IMR-90 (cell line): Measurements from ENCODE around the gene HIF1A. TPM values are rescaled to one million over a fixed set of nuclear protein-coding genes. Genes with fewer than 3 reads are reported as not detected.

Experiments
- ATAC-seq: fragments of 200-7000 bp; cut with Tn5 transposase; 2 replicates; pipeline ENCODE4 v1.9.1; 2020; ENCODE audit warnings: low read depth, mild to moderate bottlenecking, moderate library complexity
- BruUV-seq: library from RNA; stranded (reverse); fragments of 400-500 nt; replicated peaks from 2 replicates; lab custom pipeline; 2021; lab: Mats Ljungman, UMichigan
- CTCF ChIA-PET: fragments of 300-600 bp; formaldehyde crosslinking; extraction: SDS; loops from one replicate; lab custom pipeline; 2021; ENCODE audit warnings: antibody characterized with exemption; lab: Yijun Ruan, JAX
- POLR2A ChIA-PET: fragments of 300-600 bp; sonication (Branson Sonifier 250); formaldehyde crosslinking; loops from one replicate; lab custom pipeline; 2022; ENCODE audit warnings: antibody characterized with exemption; ENCODE audit not compliant: unreplicated experiment; lab: Charles Lee
- DNase-seq: peaks from one replicate; pipeline ENCODE4 v3.0.0; 2013
- H2AFZ ChIP-seq: replicated peaks from 2 replicates; pipeline ENCODE3; 2013; ENCODE audit warnings: low read length, mild to moderate bottlenecking; ENCODE audit not compliant: poor library complexity
- H2AK5ac ChIP-seq: 2 replicates; pipeline ENCODE4 v1.6.1; 2013; ENCODE audit warnings: low read depth, low read length, inconsistent platforms
- H2AK9ac ChIP-seq: replicated peaks from 2 replicates; pipeline ENCODE3; 2013; ENCODE audit warnings: mild to moderate bottlenecking, low read depth, low read length, moderate library complexity; ENCODE audit not compliant: poor library complexity
- H2BK120ac ChIP-seq: 2 replicates; pipeline ENCODE4 v1.6.1; 2013; ENCODE audit warnings: low read depth, low read length, inconsistent platforms
- H2BK15ac ChIP-seq: 3 replicates; pipeline ENCODE4 v1.6.1; 2013; ENCODE audit warnings: low read depth, low read length, inconsistent platforms
- H2BK20ac ChIP-seq: 2 replicates; pipeline ENCODE4 v1.6.1; 2013; ENCODE audit warnings: low read depth, mild to moderate bottlenecking, inconsistent platforms, low read length, moderate library complexity
- H2BK5ac ChIP-seq: 2 replicates; pipeline ENCODE4 v1.6.1; 2013; ENCODE audit warnings: mild to moderate bottlenecking, low read depth, low read length, inconsistent platforms; ENCODE audit not compliant: poor library complexity, severe bottlenecking
- H3K14ac ChIP-seq: replicated peaks from 2 replicates; pipeline ENCODE4 v1.6.1; 2013; ENCODE audit warnings: low read depth, low read length, inconsistent platforms
- H3K18ac ChIP-seq: 2 replicates; pipeline ENCODE4 v1.6.1; 2013; ENCODE audit warnings: low read depth, low read length, control low read depth
- H3K23ac ChIP-seq: 2 replicates; pipeline ENCODE4 v1.6.1; 2013; ENCODE audit warnings: low read depth, low read length, inconsistent platforms
- H3K27ac ChIP-seq: 2 replicates; pipeline ENCODE4 v1.5.1; 2013; ENCODE audit warnings: mild to moderate bottlenecking, control low read depth, low read length; ENCODE audit not compliant: insufficient read depth
- H3K27me3 ChIP-seq: 2 replicates; pipeline ENCODE4 v1.6.1; 2013; ENCODE audit warnings: low read length; ENCODE audit not compliant: control insufficient read depth, insufficient read depth
- H3K36me3 ChIP-seq: 2 replicates; pipeline ENCODE4 v1.6.1; 2013; ENCODE audit warnings: low read length, mixed read lengths; ENCODE audit not compliant: control insufficient read depth, insufficient read depth
- H3K4ac ChIP-seq: 2 replicates; pipeline ENCODE4 v1.6.1; 2013; ENCODE audit warnings: low read depth, low read length, inconsistent platforms
- H3K4me1 ChIP-seq: 2 replicates; pipeline ENCODE4 v1.6.1; 2013; ENCODE audit warnings: low read length, mixed read lengths; ENCODE audit not compliant: control insufficient read depth, insufficient read depth
- H3K4me2 ChIP-seq: 2 replicates; pipeline ENCODE4 v1.6.1; 2013; ENCODE audit warnings: low read depth, mild to moderate bottlenecking, control low read depth, low read length, moderate library complexity
- H3K4me3 ChIP-seq: 2 replicates; pipeline ENCODE4 v1.5.1; 2013; ENCODE audit warnings: low read depth, mild to moderate bottlenecking, control low read depth, low read length, moderate library complexity; ENCODE audit not compliant: insufficient read depth
- H3K56ac ChIP-seq: 2 replicates; pipeline ENCODE4 v1.6.1; 2013; ENCODE audit warnings: low read length, inconsistent platforms; ENCODE audit not compliant: insufficient read depth; ENCODE audit errors: extremely low read depth
- H3K79me1 ChIP-seq, 2 experiments: 2 replicates each; pipeline ENCODE4 v1.6.1; 2013; ENCODE audit warnings: low read length in 2 of 2, inconsistent platforms in 1 of 2, low read depth in 1 of 2
- H3K9ac ChIP-seq: 2 replicates; pipeline ENCODE4 v1.6.1; 2013; ENCODE audit warnings: low read depth, low read length, control low read depth
- H3K9me1 ChIP-seq: 2 replicates; pipeline ENCODE4 v1.6.1; 2013; ENCODE audit warnings: low read length, inconsistent platforms; ENCODE audit not compliant: insufficient read depth
- H3K9me3 ChIP-seq: 2 replicates; pipeline ENCODE4 v1.6.1; 2013; ENCODE audit warnings: low read length; ENCODE audit not compliant: control insufficient read depth, insufficient read depth
- H4K20me1 ChIP-seq: 2 replicates; pipeline ENCODE4 v1.6.1; 2013; ENCODE audit warnings: low read length, inconsistent platforms; ENCODE audit not compliant: insufficient read depth
- H4K5ac ChIP-seq: 2 replicates; pipeline ENCODE4 v1.6.1; 2013; ENCODE audit warnings: mild to moderate bottlenecking, low read depth, low read length, control low read depth
- H4K8ac ChIP-seq, 2 experiments: 2 replicates each; pipeline ENCODE4 v1.6.1; 2013; ENCODE audit warnings: low read depth in 2 of 2, low read length in 2 of 2, control low read depth in 1 of 2, inconsistent platforms in 1 of 2
- H4K91ac ChIP-seq: 2 replicates; pipeline ENCODE4 v1.6.1; 2013; ENCODE audit warnings: low read depth, low read length, inconsistent platforms; ENCODE audit not compliant: insufficient read depth
- BHLHE40 ChIP-seq: fragments of 150-350 bp; IDR thresholded peaks from 2 replicates; pipeline ENCODE4 v1.6.1; 2016; ENCODE audit warnings: mild to moderate bottlenecking, low read depth, low read length
- CEBPB ChIP-seq: IDR thresholded peaks from 2 replicates; pipeline ENCODE4 v1.6.1; 2012; ENCODE audit warnings: low read depth, low read length, improper control_type of control experiment
- CHD1 ChIP-seq: IDR thresholded peaks from 2 replicates; pipeline ENCODE4 v1.6.1; 2012; ENCODE audit warnings: low read depth, low read length, improper control_type of control experiment
- ELK1 ChIP-seq: fragments of 150-350 bp; IDR thresholded peaks from 2 replicates; pipeline ENCODE4 v1.6.1; 2016; ENCODE audit warnings: low read depth, mild to moderate bottlenecking, low read length, moderate library complexity, borderline replicate concordance
- FOS ChIP-seq: fragments of 150-350 bp; IDR thresholded peaks from 2 replicates; pipeline ENCODE4 v1.6.1; 2016; ENCODE audit warnings: low read depth, low read length
- MAFK ChIP-seq: IDR thresholded peaks from 2 replicates; pipeline ENCODE4 v1.6.1; 2012; ENCODE audit warnings: low read depth, low read length, improper control_type of control experiment
- MAZ ChIP-seq: IDR thresholded peaks from 2 replicates; pipeline ENCODE4 v1.6.1; 2012; ENCODE audit warnings: low read depth, mild to moderate bottlenecking, low read length, improper control_type of control experiment, moderate library complexity, borderline replicate concordance
- MXI1 ChIP-seq: IDR thresholded peaks from 2 replicates; pipeline ENCODE4 v1.6.1; 2012; ENCODE audit warnings: low read depth, mild to moderate bottlenecking, low read length, moderate library complexity, borderline replicate concordance
- NFE2L2 ChIP-seq: fragments of 150-350 bp; IDR thresholded peaks from 2 replicates; pipeline ENCODE4 v1.6.1; 2016; ENCODE audit warnings: low read depth, mild to moderate bottlenecking, low read length
- POLR2A ChIP-seq: IDR thresholded peaks from 2 replicates; pipeline ENCODE4 v1.6.1; 2012; ENCODE audit warnings: mild to moderate bottlenecking, low read depth, low read length
- RAD21 ChIP-seq: IDR thresholded peaks from 2 replicates; pipeline ENCODE4 v1.6.1; 2012; ENCODE audit warnings: low read length, improper control_type of control experiment
- RCOR1 ChIP-seq: IDR thresholded peaks from 2 replicates; pipeline ENCODE4 v1.6.1; 2012; ENCODE audit warnings: mild to moderate bottlenecking, low read length, improper control_type of control experiment; ENCODE audit not compliant: insufficient replicate concordance
- RFX5 ChIP-seq: IDR thresholded peaks from 2 replicates; pipeline ENCODE4 v1.8.0; 2012; ENCODE audit warnings: low read depth, mild to moderate bottlenecking, low read length, moderate library complexity
- SMC3 ChIP-seq: fragments of 150-350 bp; IDR thresholded peaks from 2 replicates; pipeline ENCODE4 v1.6.1; 2016; ENCODE audit warnings: low read depth, mild to moderate bottlenecking, antibody characterized with exemption, low read length, moderate library complexity
- WGBS, 2 experiments: methylation state at CpG; one replicate each; pipeline versions ENCODE4 v1.1.5 to v1.1.7; 2013; ENCODE audit warnings: missing lambda C conversion rate in 2 of 2; ENCODE audit not compliant: insufficient read length in 1 of 2; ENCODE audit errors: extremely low coverage in 2 of 2; 5-methylcytosine and 5-hydroxymethylcytosine counted together
- dilution Hi-C: fragments of 300-500 bp; cut with HindIII; formaldehyde crosslinking; loops from one replicate; pipeline ENCODE4 v1.14.3; 2018; ENCODE audit warnings: low sequenced_read_pairs; ENCODE audit not compliant: unreplicated experiment
- in situ Hi-C: fragments of 300-500 bp; cut with MboI; formaldehyde crosslinking; loops from 3 replicates; pipeline ENCODE4 v1.14.3; 2019; ENCODE audit warnings: low sequenced_read_pairs, inconsistent platforms, mixed read lengths
- intact Hi-C: fragments of 100-400 bp; cut with micrococcal nuclease; formaldehyde crosslinking; loops from 2 replicates; pipeline ENCODE4 v1.10.0; 2022
- polyA plus RNA-seq, 3 experiments: library from polyadenylated mRNA; depleted of rRNA; stranded (reverse); fragments of >200 nt; gene quantifications; 2 replicates each; pipeline ENCODE4 v1.2.3, GENCODE V29; 2012; ENCODE audit warnings: low replicate concordance in 1 of 3
- total RNA-seq: library from RNA; depleted of rRNA; stranded (reverse); fragments of >200 nt; gene quantifications from 2 replicates; pipeline ENCODE4 v1.2.3, GENCODE V29; 2012
- TF ChIP-seq, protein P1 (sequence below): fragments of 150-350 bp; IDR thresholded peaks from 2 replicates; pipeline ENCODE4 v1.6.1; 2017; ENCODE audit warnings: mild to moderate bottlenecking, antibody characterized with exemption, low read length, low read depth
- TF ChIP-seq, protein P2 (sequence below): conservative IDR thresholded peaks from 2 replicates; pipeline ENCODE4 v1.5.1; 2012; ENCODE audit warnings: mild to moderate bottlenecking, low read depth, low read length, improper control_type of control experiment

Gene HIF1A
- total and polyA plus RNA-seq, 2 of the 4 experiments (the other 2 are of a cell fraction) = 128 to 301 TPM

GRCh38 chr14:61647704-61648103 lies 47.6 kb upstream of the HIF1A start:
- H3K4me1 ChIP-seq = peaks cover 2% of the 10 kb centered on the region
- no peaks in the 10 kb centered on the region for H3K79me1 ChIP-seq
- no peaks in the 10 kb centered on the region for H3K9me3 ChIP-seq
- H4K8ac ChIP-seq = no peak overlapping the region
- H2BK5ac ChIP-seq = no peak overlapping the region
- H4K20me1 ChIP-seq = no peaks in the 10 kb centered on the region
- H3K4me2 ChIP-seq = no peak overlapping the region
- H4K91ac ChIP-seq = no peak overlapping the region
- H2BK120ac ChIP-seq = no peak overlapping the region
- no peak overlapping the region for H3K18ac ChIP-seq
- ATAC-seq (no peak), DNase-seq (no peak)
- H3K9me1 ChIP-seq = no peaks in the 10 kb centered on the region
- H2AK9ac ChIP-seq = no peak overlapping the region
- H2BK15ac ChIP-seq = no peak overlapping the region
- dilution Hi-C loops (no loop called here), intact Hi-C loops (no loop called here), in situ Hi-C loops (no loop called here)
- ChIA-PET CTCF (no interaction called here), POLR2A (no interaction called here)
- H3K4ac ChIP-seq = no peak overlapping the region
- WGBS, 2 experiments = 88% methylated on average over 3 of the region's 5 CpGs; no CpG with 5 or more reads in 1 of the 2 experiments
- H2BK20ac ChIP-seq = no peak overlapping the region
- no peak overlapping the region for H3K56ac ChIP-seq
- no peaks in the 10 kb centered on the region for H3K36me3 ChIP-seq
- H2AK5ac ChIP-seq = no peak overlapping the region
- H3K27me3 ChIP-seq = no peaks in the 10 kb centered on the region
- H3K27ac ChIP-seq = no peak overlapping the region
- no peak for TF ChIP-seq BHLHE40
- no peak for TF ChIP-seq CEBPB
- TF ChIP-seq, protein P1, sequence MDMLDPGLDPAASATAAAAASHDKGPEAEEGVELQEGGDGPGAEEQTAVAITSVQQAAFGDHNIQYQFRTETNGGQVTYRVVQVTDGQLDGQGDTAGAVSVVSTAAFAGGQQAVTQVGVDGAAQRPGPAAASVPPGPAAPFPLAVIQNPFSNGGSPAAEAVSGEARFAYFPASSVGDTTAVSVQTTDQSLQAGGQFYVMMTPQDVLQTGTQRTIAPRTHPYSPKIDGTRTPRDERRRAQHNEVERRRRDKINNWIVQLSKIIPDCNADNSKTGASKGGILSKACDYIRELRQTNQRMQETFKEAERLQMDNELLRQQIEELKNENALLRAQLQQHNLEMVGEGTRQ = no peak
- TF ChIP-seq MAFK = no peak
- no peak for TF ChIP-seq RAD21
- TF ChIP-seq MAZ = no peak
- TF ChIP-seq SMC3 = no peak
- no peak for TF ChIP-seq NFE2L2
- TF ChIP-seq POLR2A = no peak
- no peak for TF ChIP-seq MXI1
- TF ChIP-seq RFX5 = no peak
- TF ChIP-seq ELK1 = no peak
- TF ChIP-seq, protein P2, sequence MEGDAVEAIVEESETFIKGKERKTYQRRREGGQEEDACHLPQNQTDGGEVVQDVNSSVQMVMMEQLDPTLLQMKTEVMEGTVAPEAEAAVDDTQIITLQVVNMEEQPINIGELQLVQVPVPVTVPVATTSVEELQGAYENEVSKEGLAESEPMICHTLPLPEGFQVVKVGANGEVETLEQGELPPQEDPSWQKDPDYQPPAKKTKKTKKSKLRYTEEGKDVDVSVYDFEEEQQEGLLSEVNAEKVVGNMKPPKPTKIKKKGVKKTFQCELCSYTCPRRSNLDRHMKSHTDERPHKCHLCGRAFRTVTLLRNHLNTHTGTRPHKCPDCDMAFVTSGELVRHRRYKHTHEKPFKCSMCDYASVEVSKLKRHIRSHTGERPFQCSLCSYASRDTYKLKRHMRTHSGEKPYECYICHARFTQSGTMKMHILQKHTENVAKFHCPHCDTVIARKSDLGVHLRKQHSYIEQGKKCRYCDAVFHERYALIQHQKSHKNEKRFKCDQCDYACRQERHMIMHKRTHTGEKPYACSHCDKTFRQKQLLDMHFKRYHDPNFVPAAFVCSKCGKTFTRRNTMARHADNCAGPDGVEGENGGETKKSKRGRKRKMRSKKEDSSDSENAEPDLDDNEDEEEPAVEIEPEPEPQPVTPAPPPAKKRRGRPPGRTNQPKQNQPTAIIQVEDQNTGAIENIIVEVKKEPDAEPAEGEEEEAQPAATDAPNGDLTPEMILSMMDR = no peak
- no peak for TF ChIP-seq CHD1
- no peak for TF ChIP-seq RCOR1
- no peak for TF ChIP-seq FOS
- H2AFZ ChIP-seq = no peak overlapping the region
- no TSS peak for BruUV-seq
- no peak overlapping the region for H3K14ac ChIP-seq
- no peak overlapping the region for H3K23ac ChIP-seq
- no peak overlapping the region for H3K9ac ChIP-seq
- H3K4me3 ChIP-seq = no peak overlapping the region
- H4K5ac ChIP-seq = no peak overlapping the region
